Neuronal stem cell (in vitro differentiated cells): ENCODE measurements around the gene SQSTM1.
A peak's percentile ranks its signal among the peaks of the same experiment; 100 is the strongest.
"Not testable (repeated sequence)": the region's sequence is repeated elsewhere in the genome, so short reads cannot be mapped to it uniquely, and the experiment has no call there.

Experiments
- DNase-seq: peaks from one replicate; pipeline ENCODE4 v3.0.0-alpha.2; 2013; ENCODE audit warnings: low spot score
- H2AFZ ChIP-seq: one replicate; pipeline ENCODE4 v1.6.1; 2013; ENCODE audit warnings: mild to moderate bottlenecking, low read length, inconsistent platforms
- H2AK5ac ChIP-seq: 2 replicates; pipeline ENCODE4 v1.6.1; 2013; ENCODE audit warnings: low read depth, mild to moderate bottlenecking, inconsistent platforms, low read length, moderate library complexity, mixed read lengths
- H2BK120ac ChIP-seq: 2 replicates; pipeline ENCODE4 v1.6.1; 2013; ENCODE audit warnings: low read depth, mild to moderate bottlenecking, inconsistent platforms, low read length, moderate library complexity, mixed read lengths
- H2BK12ac ChIP-seq: one replicate; pipeline ENCODE4 v1.6.1; 2013; ENCODE audit warnings: low read length, inconsistent platforms
- H2BK15ac ChIP-seq: 2 replicates; pipeline ENCODE4 v1.6.1; 2013; ENCODE audit warnings: mild to moderate bottlenecking, low read length, inconsistent platforms, mixed read lengths
- H2BK5ac ChIP-seq: one replicate; pipeline ENCODE4 v1.6.1; 2013; ENCODE audit warnings: inconsistent platforms, mild to moderate bottlenecking, low read length, moderate library complexity
- H3K14ac ChIP-seq: one replicate; pipeline ENCODE4 v1.6.1; 2013; ENCODE audit warnings: low read length, inconsistent platforms
- H3K18ac ChIP-seq: 2 replicates; pipeline ENCODE4 v1.6.1; 2013; ENCODE audit warnings: low read length, inconsistent platforms
- H3K23ac ChIP-seq: 2 replicates; pipeline ENCODE4 v1.6.1; 2013; ENCODE audit warnings: low read depth, mild to moderate bottlenecking, mixed read lengths, low read length, inconsistent platforms; ENCODE audit not compliant: poor library complexity
- H3K27ac ChIP-seq: replicated peaks from 3 replicates; pipeline ENCODE4 v1.5.1; 2013; ENCODE audit warnings: low read length, inconsistent platforms
- H3K27me3 ChIP-seq, 3 experiments: 2 replicates each; pipeline ENCODE4 v1.6.1; 2013; ENCODE audit warnings: low read length in 3 of 3, mild to moderate bottlenecking in 2 of 3, inconsistent platforms in 1 of 3, low read depth in 1 of 3, mixed read lengths in 1 of 3, moderate library complexity in 1 of 3; ENCODE audit not compliant: control insufficient read depth in 3 of 3, insufficient read depth in 3 of 3
- H3K36me3 ChIP-seq, 2 donors: replicated peaks in 1 of 2; 2 replicates each; pipeline ENCODE4 v1.6.1; 2013; ENCODE audit warnings: low read length in 2 of 2; ENCODE audit not compliant: control insufficient read depth in 2 of 2, insufficient read depth in 2 of 2
- H3K4ac ChIP-seq: 2 replicates; pipeline ENCODE4 v1.6.1; 2013; ENCODE audit warnings: inconsistent platforms, mild to moderate bottlenecking, low read length, moderate library complexity
- H3K4me1 ChIP-seq, 2 donors: 1 replicate in 1 of 2; 2 replicates in 1 of 2; pipeline ENCODE4 v1.6.1; 2013; ENCODE audit warnings: low read length in 2 of 2, low read depth in 1 of 2; ENCODE audit not compliant: control insufficient read depth in 2 of 2, insufficient read depth in 1 of 2
- H3K4me2 ChIP-seq: one replicate; pipeline ENCODE4 v1.6.1; 2013; ENCODE audit warnings: mild to moderate bottlenecking, low read length, inconsistent platforms; ENCODE audit not compliant: insufficient read depth, poor library complexity, severe bottlenecking
- H3K4me3 ChIP-seq, 2 donors: 2 replicates each; pipeline ENCODE4 v1.5.1; 2013; ENCODE audit warnings: low read length in 2 of 2, mild to moderate bottlenecking in 2 of 2, inconsistent platforms in 1 of 2, moderate library complexity in 1 of 2
- H3K79me1 ChIP-seq: one replicate; pipeline ENCODE4 v1.6.1; 2013; ENCODE audit warnings: low read depth, mild to moderate bottlenecking, inconsistent platforms, low read length, moderate library complexity
- H3K9ac ChIP-seq: one replicate; pipeline ENCODE4 v1.6.1; 2013; ENCODE audit warnings: mild to moderate bottlenecking, low read depth, low read length, inconsistent platforms; ENCODE audit not compliant: poor library complexity
- H3K9me3 ChIP-seq, 2 donors: replicated peaks in 1 of 2; 2 replicates each; pipeline versions ENCODE3 to v1.6.1; 2013; ENCODE audit warnings: low read length in 2 of 2, mild to moderate bottlenecking in 2 of 2, inconsistent platforms in 1 of 2, low read depth in 1 of 2, mixed read lengths in 1 of 2, moderate library complexity in 1 of 2; ENCODE audit not compliant: control insufficient read depth in 2 of 2, insufficient read depth in 1 of 2
- H4K8ac ChIP-seq: one replicate; pipeline ENCODE4 v1.6.1; 2013; ENCODE audit warnings: low read depth, mild to moderate bottlenecking, inconsistent platforms, low read length, moderate library complexity
- H4K91ac ChIP-seq: one replicate; pipeline ENCODE4 v1.6.1; 2013; ENCODE audit warnings: low read length, low read depth, mild to moderate bottlenecking, inconsistent platforms; ENCODE audit not compliant: poor library complexity
- WGBS, 2 donors: extraction: QIAGEN DNeasy Blood & Tissue Kit; methylation state at CpG; one replicate each; pipeline ENCODE4 v1.1.7; 2013; ENCODE audit warnings: missing lambda C conversion rate in 2 of 2, mixed read lengths in 1 of 2; ENCODE audit not compliant: insufficient read length in 2 of 2, insufficient replicate concordance in 1 of 2; ENCODE audit errors: extremely low coverage in 2 of 2; 5-methylcytosine and 5-hydroxymethylcytosine counted together

The SQSTM1 gene

GRCh38 chr5:179834871-179835270, 14.2 kb downstream of the SQSTM1 start:
- H3K27ac ChIP-seq, H3K4ac ChIP-seq, H2AK5ac ChIP-seq, H4K8ac ChIP-seq, H3K23ac ChIP-seq, DNase-seq, H3K4me2 ChIP-seq, H2BK5ac ChIP-seq, H2AFZ ChIP-seq, H3K79me1 ChIP-seq, H3K27me3 ChIP-seq, H3K9ac ChIP-seq, H3K4me3 ChIP-seq, H2BK15ac ChIP-seq, H3K14ac ChIP-seq, H3K18ac ChIP-seq, H4K91ac ChIP-seq, H2BK120ac ChIP-seq, H3K9me3 ChIP-seq, H3K4me1 ChIP-seq, H2BK12ac ChIP-seq: not testable (repeated sequence)
- H3K36me3 ChIP-seq: peaks cover 58 to 84% of the 10 kb centered on the region in 2 donors
- WGBS, 2 donors: no CpG with 5 or more reads among the region's 28 CpGs

- Histone ChIP-seq H3K9me3 (peaks cover 0 to 7% of the 10 kb centered on the region in 2 donors), H3K23ac (peak overlapping the region; percentile 49), H3K4ac (no peak overlapping the region), H3K18ac (no peak overlapping the region), H3K14ac (no peak overlapping the region), H3K27me3 (no peaks in the 10 kb centered on the region), H2BK5ac (no peak overlapping the region), H2BK12ac (no peak overlapping the region), H2BK15ac (no peak overlapping the region), H3K4me2 (no peak overlapping the region), H3K27ac (no peak overlapping the region), H3K9ac (peak overlapping the region; percentile 1), H3K4me3 (no peak overlapping the region), H3K79me1 (peaks cover 11% of the 10 kb centered on the region), H4K8ac (no peak overlapping the region), H3K36me3 (peaks cover 62 to 83% of the 10 kb centered on the region in 2 donors), H2BK120ac (no peak overlapping the region), H2AK5ac (no peak overlapping the region), H3K4me1 (no peaks in the 10 kb centered on the region), H4K91ac (no peak overlapping the region), H2AFZ (no peak overlapping the region)
- no peak for DNase-seq
- no CpG with 5 or more reads among the region's 19 CpGs for WGBS, 2 donors
These were observed 15.7 kb downstream of the SQSTM1 start for GRCh38 chr5:179836225-179837019.

DNA sequence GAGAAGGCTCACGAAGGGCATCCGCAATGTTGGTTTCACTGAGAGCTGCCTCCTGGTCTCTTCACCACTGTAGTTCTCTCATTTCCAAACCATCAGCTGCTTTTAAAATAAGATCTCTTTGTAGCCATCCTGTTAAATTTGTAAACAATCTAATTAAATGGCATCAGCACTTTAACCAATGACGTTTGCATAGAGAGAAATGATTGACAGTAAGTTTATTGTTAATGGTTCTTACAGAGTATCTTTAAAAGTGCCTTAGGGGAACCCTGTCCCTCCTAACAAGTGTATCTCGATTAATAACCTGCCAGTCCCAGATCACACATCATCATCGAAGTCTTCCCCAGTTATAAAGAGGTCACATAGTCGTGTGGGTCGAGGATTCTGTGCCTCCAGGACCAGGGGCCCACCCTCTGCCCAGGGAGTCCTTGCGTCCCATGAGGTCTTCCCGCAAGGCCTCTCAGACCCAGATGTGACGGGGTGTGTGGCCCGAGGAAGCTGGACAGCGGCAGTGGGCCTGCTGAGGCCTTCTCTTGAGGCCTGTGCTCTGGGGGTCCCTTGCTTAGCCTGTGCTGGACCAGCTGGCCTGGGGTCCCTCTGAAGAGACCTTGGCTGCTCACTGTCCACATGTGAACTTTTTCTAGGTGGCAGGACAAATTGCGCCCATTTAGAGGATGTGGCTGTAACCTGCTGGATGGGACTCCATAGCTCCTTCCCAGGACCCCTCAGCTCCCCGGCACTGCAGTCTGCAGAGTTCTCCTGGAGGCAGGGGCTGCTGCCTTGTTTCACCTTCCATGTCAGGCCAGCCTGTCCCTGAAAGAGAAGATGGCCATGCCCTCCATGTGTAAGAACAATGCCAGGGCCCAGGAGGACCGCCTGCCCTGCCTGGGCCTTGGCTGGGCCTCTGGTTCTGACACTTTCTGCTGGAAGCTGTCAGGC, 16.6 kb downstream of the SQSTM1 start:
- Histone ChIP-seq H2AK5ac (no peak overlapping the region), H2BK5ac (no peak overlapping the region), H4K8ac (peak overlapping the region; percentile 45), H3K79me1 (peaks cover 7% of the 10 kb centered on the region), H3K18ac (no peak overlapping the region), H3K9ac (no peak overlapping the region), H2BK120ac (no peak overlapping the region), H3K14ac (no peak overlapping the region), H3K4ac (no peak overlapping the region), H3K4me2 (no peak overlapping the region), H2BK12ac (no peak overlapping the region), H3K27me3 (no peaks in the 10 kb centered on the region), H3K4me3 (peak overlapping the region in 1 of 2 donors; percentile 33), H2BK15ac (no peak overlapping the region), H3K27ac (no peak overlapping the region), H2AFZ (no peak overlapping the region), H3K23ac (peak overlapping the region; percentile 93), H3K36me3 (peaks cover 63 to 82% of the 10 kb centered on the region in 2 donors), H3K9me3 (peaks cover 0 to 5% of the 10 kb centered on the region in 2 donors), H3K4me1 (no peaks in the 10 kb centered on the region), H4K91ac (no peak overlapping the region)
- no peak for DNase-seq
- WGBS, 2 donors: no CpG with 5 or more reads among the region's 15 CpGs
